NCI-H510A treated with DMSO at 0.1 percent for 48 hours (cell line): ENCODE results near the gene CDH8.
A peak's percentile ranks its signal among the peaks of the same experiment; 100 is the strongest.

Source experiments
- DNase-seq: peaks from one replicate; lab custom pipeline; 2025; lab: John Stamatoyannopoulos, UW

Gene CDH8

DNA sequence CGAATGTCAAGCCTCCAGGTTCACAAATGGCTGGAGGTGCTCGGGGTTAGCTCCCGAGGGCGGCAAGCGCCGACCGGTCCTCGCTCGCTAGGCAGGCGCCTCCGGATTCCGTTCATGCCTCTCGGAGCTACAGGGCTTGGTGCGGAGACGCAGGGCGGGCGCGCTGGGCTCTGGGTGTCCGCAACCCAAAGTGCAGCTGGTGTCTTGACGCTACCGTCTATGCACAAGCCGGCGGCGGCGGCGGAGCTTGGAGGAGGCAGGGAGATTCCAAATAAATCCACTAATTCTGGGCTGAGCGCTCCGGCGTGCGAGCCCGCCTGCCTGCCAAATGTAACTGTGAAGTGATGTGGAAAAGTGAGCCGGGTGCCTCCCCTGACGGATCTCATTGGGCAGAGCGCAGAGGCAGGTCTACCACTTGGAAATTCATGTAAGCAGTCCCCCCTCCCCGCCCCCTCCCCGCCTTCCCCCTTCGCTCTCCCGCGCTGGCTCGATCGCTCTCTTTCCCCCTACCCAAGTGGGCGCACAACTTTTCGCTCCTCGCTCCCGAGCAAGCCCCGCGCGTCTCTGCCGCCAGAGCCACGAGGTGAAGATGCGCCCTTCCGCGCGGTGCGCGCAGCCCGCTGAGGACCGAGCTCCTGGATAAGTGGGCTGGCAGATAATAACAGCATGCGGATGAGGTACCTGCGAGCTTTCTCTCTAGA lies at the start of gene CDH8:
TSS of gene CDH8 (minus strand) at position 338 of the 701 bp plus-strand sequence. CDS start 15,035 bp downstream, outside the sequence.
- DNase-seq = peak; percentile 31

DNA sequence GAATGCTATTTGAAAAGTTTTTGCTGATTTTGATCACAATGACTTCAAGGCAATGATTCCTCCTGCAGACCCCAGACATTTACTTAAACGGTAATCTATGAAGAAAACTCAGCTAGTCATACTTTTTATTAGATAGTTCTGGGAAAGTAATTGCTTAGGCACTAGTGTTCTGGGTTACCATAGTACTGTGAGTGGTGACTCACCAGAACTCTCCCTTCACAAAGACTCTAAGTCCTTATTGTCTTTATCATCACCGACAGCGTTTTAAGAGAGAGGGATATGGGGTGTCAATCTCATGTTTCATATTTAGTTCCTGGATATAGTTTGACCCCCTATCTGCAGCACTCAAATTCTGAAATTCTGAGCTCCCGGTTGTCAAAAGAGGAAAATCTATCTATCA lies 43.0 kb upstream of the CDH8 start:
- DNase-seq = no peak

DNA sequence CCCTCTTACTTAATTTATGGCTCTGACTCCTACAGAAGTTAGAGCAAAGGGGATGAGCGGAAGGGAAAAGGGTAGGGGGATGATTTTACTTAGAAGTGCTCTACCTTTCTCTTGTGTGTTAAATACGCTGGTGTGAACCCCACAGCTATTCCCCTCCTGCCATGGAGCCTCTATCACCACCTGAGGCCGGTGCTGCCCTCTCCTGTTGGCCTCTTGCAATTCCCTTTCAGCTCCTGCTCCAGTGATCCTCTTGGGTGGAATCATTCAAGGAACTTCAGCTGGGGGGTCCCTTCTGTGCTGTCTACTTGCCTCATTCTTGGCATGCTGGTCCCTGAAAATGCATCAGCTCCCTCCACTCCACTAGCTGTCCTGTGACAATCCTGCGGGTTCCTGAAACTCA lies 41.8 kb upstream of the CDH8 start:
- DNase-seq = no peak

- no peak for DNase-seq
Observed at GRCh38 chr16:62076886-62077285, 40.6 kb upstream of the CDH8 start.

DNA sequence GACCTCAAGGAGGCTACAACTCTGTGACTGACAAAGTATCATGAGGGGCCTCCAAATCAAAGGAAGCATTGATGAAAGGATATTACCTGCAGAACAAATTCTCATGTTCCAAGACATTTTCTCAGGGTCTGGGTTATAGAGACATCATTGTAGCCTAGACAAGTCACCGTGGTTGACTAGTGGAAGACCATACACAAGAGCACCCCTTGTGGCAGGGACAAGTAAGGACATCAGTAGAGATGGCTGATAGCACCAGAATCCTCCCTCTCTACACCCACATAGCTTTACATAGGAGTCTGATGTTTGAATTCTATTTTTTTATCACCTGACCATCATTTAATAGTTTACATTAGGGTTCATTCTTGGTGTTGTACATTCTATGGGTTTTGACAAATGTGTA lies 32.5 kb upstream of the CDH8 start:
- no peak for DNase-seq

- DNase-seq = no peak
Observed at GRCh38 chr16:62067981-62068380, 31.7 kb upstream of the CDH8 start.

- no peak for DNase-seq
Observed at GRCh38 chr16:62067182-62067581, 30.9 kb upstream of the CDH8 start.

GRCh38 chr16:62066747-62067146 lies 30.5 kb upstream of the CDH8 start:
- DNase-seq = no peak

GRCh38 chr16:62064173-62064572 lies 27.9 kb upstream of the CDH8 start:
- no peak for DNase-seq

DNA sequence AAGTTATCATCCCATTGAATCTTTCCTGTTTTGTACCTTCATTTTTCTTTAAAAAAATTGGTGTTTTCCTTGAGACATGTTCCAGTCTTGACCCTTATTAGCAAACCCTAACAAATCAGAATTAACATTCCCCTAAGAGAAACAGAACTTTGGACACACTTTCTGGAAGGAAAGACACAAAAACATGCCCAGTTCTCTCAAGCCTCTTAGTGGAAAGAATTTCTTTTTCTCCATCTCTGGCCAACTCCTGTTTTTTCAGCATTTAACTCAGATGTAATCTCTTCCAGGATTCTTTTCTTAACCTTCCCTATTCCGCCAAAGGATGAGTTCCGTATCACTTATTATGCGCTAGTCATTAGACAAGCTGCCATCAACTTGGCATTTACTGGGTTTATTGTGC lies 23.9 kb upstream of the CDH8 start:
- no peak for DNase-seq

- no peak for DNase-seq
Observed at GRCh38 chr16:62059527-62059926, 23.3 kb upstream of the CDH8 start.

DNA sequence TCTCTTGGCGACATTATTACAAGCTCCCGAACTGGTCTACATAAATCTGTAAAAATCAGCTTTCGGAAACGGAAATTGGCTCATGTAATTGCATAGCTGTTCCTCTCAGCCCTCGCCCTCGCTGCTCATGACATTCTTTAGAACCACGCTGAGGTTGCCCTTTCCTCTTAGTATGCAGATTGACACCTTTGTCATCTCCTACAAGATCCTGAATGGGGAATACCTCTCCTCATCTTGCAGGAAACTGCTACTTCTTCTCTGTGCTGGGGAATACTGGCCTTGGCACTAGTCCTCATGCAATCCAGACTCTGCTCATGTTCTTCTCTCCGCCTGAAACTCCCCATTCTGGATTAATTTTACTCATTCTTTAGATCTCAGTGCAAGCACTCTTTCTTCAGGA lies 22.2 kb upstream of the CDH8 start:
- DNase-seq = no peak

DNA sequence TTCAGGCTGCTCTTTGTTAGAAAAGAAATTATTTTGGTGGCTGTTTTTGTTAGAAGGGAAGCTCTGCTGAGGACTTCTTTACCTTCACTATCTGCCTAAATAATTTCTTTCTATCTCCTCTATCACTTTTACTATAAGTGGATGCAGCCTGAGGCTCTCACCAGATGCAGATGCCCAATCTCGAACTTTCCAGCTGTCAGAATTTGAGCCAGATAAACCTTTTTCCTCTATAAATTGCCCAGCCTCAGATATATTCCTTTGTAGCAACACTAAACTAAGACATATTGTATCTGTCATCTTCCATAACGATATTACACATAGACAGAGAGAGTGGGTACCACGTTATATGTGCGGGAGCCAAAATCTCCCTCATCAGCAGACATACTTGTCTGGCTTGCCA lies 15.7 kb upstream of the CDH8 start:
- no peak for DNase-seq

DNA sequence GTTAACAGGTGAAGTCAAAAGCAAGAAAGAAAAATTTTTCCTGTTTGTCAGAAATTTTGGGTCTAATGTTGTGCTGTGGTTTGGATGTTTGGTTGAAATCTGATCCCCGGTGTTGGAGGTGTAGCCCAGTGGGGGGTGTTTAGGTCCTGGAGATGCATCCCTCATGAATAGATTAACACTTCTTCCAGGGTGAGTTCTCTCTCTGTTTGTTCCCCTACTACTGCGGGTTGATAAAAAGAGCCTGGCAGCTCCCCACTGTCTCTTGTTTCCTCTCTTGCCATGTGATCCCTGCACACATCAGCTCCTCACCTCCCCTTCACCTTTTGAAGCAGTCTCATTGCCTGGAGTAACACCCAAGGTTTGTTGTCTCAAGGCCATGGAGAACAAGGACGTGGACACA lies 14.6 kb upstream of the CDH8 start:
- DNase-seq = no peak

- DNase-seq = no peak
Observed at GRCh38 chr16:62046801-62047200, 10.6 kb upstream of the CDH8 start.

DNA sequence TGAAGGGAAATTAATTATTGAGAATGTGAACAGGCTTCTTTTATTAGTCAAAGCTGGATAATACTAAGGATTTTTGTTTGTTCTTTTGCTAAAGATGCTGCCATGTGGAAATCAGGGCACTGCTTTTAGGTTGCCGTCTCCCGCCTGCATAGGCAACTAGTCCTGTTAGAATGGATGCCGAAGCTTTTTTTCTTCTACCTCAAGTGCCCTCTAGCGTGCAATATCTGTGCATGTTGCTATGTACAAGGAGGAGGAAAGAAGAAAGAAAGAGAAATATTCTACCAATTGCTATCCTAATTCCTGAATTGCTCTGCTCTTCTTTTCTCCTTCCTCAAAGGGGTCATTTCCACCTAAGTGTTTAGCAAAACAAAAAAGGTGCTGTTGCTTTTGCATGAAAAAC lies 5.2 kb upstream of the CDH8 start:
- peak; percentile 58 for DNase-seq

GRCh38 chr16:62038646-62039045 lies 2.4 kb upstream of the CDH8 start:
- no peak for DNase-seq

- no peak for DNase-seq
Observed at GRCh38 chr16:62038225-62038624, 2.0 kb upstream of the CDH8 start.

DNA sequence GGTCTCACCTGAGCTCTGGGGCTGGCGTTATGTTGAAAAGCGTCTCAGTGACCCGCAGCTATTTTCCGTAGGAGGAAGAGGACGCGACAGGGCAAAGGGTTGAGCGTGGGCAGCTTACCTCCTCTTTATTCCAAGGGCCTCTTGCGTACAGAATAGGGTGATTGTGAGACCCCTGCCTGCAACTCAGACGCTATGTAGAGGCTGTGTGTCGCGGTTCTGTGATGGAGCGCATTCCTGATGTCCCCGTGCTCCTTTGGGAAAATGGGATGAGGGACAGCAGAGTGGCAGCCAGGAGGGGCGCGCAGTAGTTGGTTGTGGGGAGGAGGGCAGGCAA lies 531 bp upstream of the CDH8 start:
- no peak for DNase-seq

- DNase-seq = peak; percentile 13
Observed at GRCh38 chr16:62035115-62036092, 834 bp downstream of the CDH8 start.

DNA sequence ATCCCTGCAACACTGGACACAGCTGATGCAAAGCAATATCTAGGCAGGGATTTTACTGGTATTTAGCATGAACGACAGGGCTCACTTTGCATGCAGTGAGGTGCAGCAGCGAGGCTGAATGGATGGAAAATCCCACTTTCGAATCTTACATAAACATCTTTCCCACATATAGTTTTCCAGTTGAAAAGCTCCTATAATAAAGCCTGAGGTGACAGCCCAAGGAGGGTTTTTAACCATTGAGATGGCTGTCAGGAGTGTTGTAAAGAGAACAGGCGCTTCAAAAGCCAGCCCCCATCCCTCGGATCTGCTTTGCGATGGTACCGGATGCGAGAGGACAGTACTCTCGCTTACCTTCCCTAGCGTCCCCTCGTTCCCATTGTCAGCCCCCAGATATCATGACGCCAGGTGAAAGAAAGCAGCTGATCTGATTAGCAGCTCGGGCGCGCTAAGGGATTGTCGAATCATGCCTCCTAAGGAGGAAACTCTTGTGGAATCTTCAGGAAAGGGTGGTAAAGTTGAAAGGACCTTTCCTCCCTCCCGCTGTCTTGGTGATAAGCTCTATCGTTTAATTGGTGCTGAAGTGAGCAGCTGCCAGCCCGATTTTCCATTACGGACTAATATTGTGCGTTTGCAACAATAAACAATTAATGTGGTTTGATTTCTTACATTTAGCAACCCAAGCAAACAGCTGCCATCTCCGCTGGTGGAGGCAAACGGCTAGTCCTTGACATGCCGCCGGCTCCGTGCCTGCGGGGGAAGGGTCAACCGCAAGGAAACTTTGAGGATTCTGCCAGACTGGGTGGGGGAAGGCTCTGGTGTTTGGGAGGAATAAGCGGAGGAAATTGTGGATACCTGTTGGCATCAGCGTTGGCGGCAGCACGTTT lies 1.8 kb downstream of the CDH8 start:
- DNase-seq = no peak

DNA sequence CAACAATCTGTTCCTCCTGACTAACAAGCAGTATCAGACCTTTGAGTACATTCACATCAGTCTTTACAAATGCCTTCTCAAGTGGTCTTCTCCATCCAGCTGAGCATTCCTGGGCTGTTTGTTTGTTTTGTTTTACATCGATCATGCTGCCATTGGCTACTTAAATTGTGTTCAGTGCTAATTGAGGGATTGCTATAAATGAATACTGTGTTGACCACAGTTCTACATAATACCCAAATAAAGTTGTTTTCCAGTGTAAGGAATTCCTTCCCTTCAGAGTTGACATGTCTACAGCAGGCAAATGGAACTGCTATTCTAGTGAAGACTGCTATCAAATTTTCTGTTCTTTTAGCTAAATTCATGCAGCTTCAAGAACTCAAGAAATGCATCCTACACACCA lies 3.2 kb downstream of the CDH8 start:
- no peak for DNase-seq
